Neural cell (in vitro differentiated cells): Measurements from ENCODE around the gene ARL2BP. TPM values are rescaled to one million over a fixed set of nuclear protein-coding genes. Genes with fewer than 3 reads are reported as not detected.

Source experiments
- H2AFZ ChIP-seq: fragments of 200-600, 300-800 bp; sonication (generic), shearing (Covaris generic); 2 replicates; pipeline ENCODE4 v1.6.0; 2014; ENCODE audit warnings: low read depth, mild to moderate bottlenecking, antibody characterized with exemption, low read length, moderate library complexity
- H3F3A ChIP-seq: fragments of 200-600 bp; shearing (Covaris generic); 2 replicates; pipeline ENCODE4 v1.6.1; 2016; ENCODE audit warnings: mild to moderate bottlenecking, moderate library complexity, mixed read lengths, antibody characterized with exemption, low read length; ENCODE audit not compliant: insufficient read depth, poor library complexity, severe bottlenecking
- H3K27ac ChIP-seq: fragments of 200-600, 300-800 bp; sonication (generic), shearing (Covaris generic); 2 replicates; pipeline ENCODE4 v1.5.1; 2014; ENCODE audit warnings: mild to moderate bottlenecking, low read length, moderate library complexity
- H3K27me3 ChIP-seq: fragments of 300-800, 200-600 bp; sonication (generic), shearing (Covaris generic); 2 replicates; pipeline ENCODE4 v1.6.0; 2014; ENCODE audit warnings: mild to moderate bottlenecking, low read depth, low read length, moderate library complexity; ENCODE audit not compliant: insufficient read depth
- H3K36me3 ChIP-seq: fragments of 300-800, 200-600 bp; sonication (generic), shearing (Covaris generic); 2 replicates; pipeline ENCODE4 v1.5.1; 2014; ENCODE audit warnings: mild to moderate bottlenecking, antibody characterized with exemption, low read length, moderate library complexity; ENCODE audit not compliant: insufficient read depth
- H3K4me2 ChIP-seq: fragments of 300-800, 200-600 bp; sonication (generic), shearing (Covaris generic); 2 replicates; pipeline ENCODE4 v1.6.0; 2014; ENCODE audit warnings: mild to moderate bottlenecking, low read length
- H3K4me3 ChIP-seq: fragments of 300-800, 200-600 bp; sonication (generic), shearing (Covaris generic); 2 replicates; pipeline ENCODE4 v1.5.1; 2014; ENCODE audit warnings: mild to moderate bottlenecking, low read length, moderate library complexity
- H3K79me2 ChIP-seq: fragments of 200-600 bp; shearing (Covaris generic); replicated peaks from 2 replicates; pipeline ENCODE4 v1.6.0; 2014; ENCODE audit warnings: mild to moderate bottlenecking, low read length, moderate library complexity; ENCODE audit not compliant: insufficient read depth
- H3K9ac ChIP-seq: fragments of 300-800, 200-600 bp; sonication (generic), shearing (Covaris generic); 2 replicates; pipeline ENCODE4 v1.6.1; 2016; ENCODE audit warnings: mild to moderate bottlenecking, low read length, mixed read lengths
- H3K9me2 ChIP-seq: fragments of 200-600 bp; shearing (Covaris generic); 2 replicates; pipeline ENCODE4 v1.6.1; 2016; ENCODE audit warnings: mild to moderate bottlenecking, low read length, mixed read lengths; ENCODE audit not compliant: insufficient read depth
- H3K9me3 ChIP-seq: fragments of 200-600, 300-800 bp; sonication (generic), shearing (Covaris generic); 2 replicates; pipeline ENCODE4 v1.6.1; 2016; ENCODE audit warnings: mild to moderate bottlenecking, mixed run types, low read length, moderate library complexity, mixed read lengths
- H4K20me1 ChIP-seq: fragments of 200-600 bp; shearing (Covaris generic); 2 replicates; pipeline ENCODE4 v1.6.1; 2016; ENCODE audit warnings: mild to moderate bottlenecking, mixed run types; ENCODE audit not compliant: insufficient read depth
- CTCF ChIP-seq: fragments of 450-650 bp; IDR thresholded peaks from 2 replicates; pipeline ENCODE4 v1.5.1; 2014; ENCODE audit warnings: antibody characterized with exemption, mild to moderate bottlenecking, moderate library complexity; ENCODE audit not compliant: poor library complexity, severe bottlenecking
- EP300 ChIP-seq: fragments of 450-650 bp; conservative IDR thresholded peaks from 2 replicates; pipeline ENCODE4 v1.6.1; 2014; ENCODE audit warnings: antibody characterized with exemption, mild to moderate bottlenecking, moderate library complexity; ENCODE audit not compliant: poor library complexity, severe bottlenecking
- EZH2 ChIP-seq: fragments of 200-600, 300-800 bp; shearing (Covaris generic), sonication (generic); IDR thresholded peaks from 2 replicates; pipeline ENCODE4 v1.6.1; 2014; ENCODE audit warnings: antibody characterized with exemption, low read length, borderline replicate concordance, mild to moderate bottlenecking; ENCODE audit not compliant: insufficient read depth, poor library complexity, severe bottlenecking
- MXI1 ChIP-seq: fragments of 450-650 bp; conservative IDR thresholded peaks from 2 replicates; pipeline ENCODE4 v1.6.1; 2014; ENCODE audit warnings: antibody characterized with exemption, mild to moderate bottlenecking; ENCODE audit not compliant: poor library complexity, severe bottlenecking
- RAD21 ChIP-seq: fragments of 450-650 bp; conservative IDR thresholded peaks from 2 replicates; pipeline ENCODE4 v1.6.1; 2014; ENCODE audit warnings: antibody characterized with exemption, mild to moderate bottlenecking, moderate library complexity
- REST ChIP-seq: IDR thresholded peaks from 2 replicates; pipeline ENCODE4 v1.6.1; 2012; ENCODE audit warnings: borderline replicate concordance
- TAF1 ChIP-seq: IDR thresholded peaks from 2 replicates; pipeline ENCODE4 v1.6.1; 2012; ENCODE audit warnings: low read depth
- polyA plus RNA-seq: library from polyadenylated mRNA; depleted of rRNA; stranded (reverse); fragments of >200 nt; gene quantifications from 2 replicates; pipeline ENCODE4 v1.2.3, GENCODE V29; 2014

ARL2BP gene
- polyA plus RNA-seq, 1 donor from 2014 or later, result 153 TPM

GRCh38 chr16:57284209-57284951, 39.3 kb downstream of the ARL2BP start, which contains the start of gene PLLP:
Gene PLLP, minus strand, starts transcription at chr16:57284672. Its CDS starts 132 bp downstream, at chr16:57284540.
- Histone ChIP-seq H3K27me3 (peaks cover 35% of the 10 kb centered on the region), H3K4me3 (peak within 1 kb of the TSS; percentile 69), H4K20me1 (no peaks in the 10 kb centered on the region), H3K9ac (peak within 1 kb of the TSS; percentile 20), H2AFZ (no peak within 1 kb of the TSS), H3F3A (no peaks in the 10 kb centered on the region), H3K79me2 (no peaks in the 10 kb centered on the region), H3K4me2 (peak within 1 kb of the TSS; percentile 10), H3K9me3 (no peaks in the 10 kb centered on the region), H3K36me3 (no peaks in the 10 kb centered on the region), H3K9me2 (no peaks in the 10 kb centered on the region), H3K27ac (no peak within 1 kb of the TSS)
- TF ChIP-seq RAD21 (no peak), CTCF (no peak), MXI1 (peak; percentile 54), EZH2 (no peak), TAF1 (no peak)

GRCh38 chr16:57284952-57285363, 39.9 kb downstream of the ARL2BP start:
- H3K27ac ChIP-seq, result no peak overlapping the region
- no peaks in the 10 kb centered on the region for H4K20me1 ChIP-seq
- peak overlapping the region; percentile 10 for H3K4me2 ChIP-seq
- H3F3A ChIP-seq, result no peaks in the 10 kb centered on the region
- no peaks in the 10 kb centered on the region for H3K79me2 ChIP-seq
- H3K9me2 ChIP-seq, result no peaks in the 10 kb centered on the region
- H3K9ac ChIP-seq, result peak overlapping the region; percentile 20
- peaks cover 35% of the 10 kb centered on the region for H3K27me3 ChIP-seq
- TF ChIP-seq EP300 (no peak), EZH2 (peak; percentile 36)
- no peaks in the 10 kb centered on the region for H3K9me3 ChIP-seq
- peak overlapping the region; percentile 69 for H3K4me3 ChIP-seq
- no peaks in the 10 kb centered on the region for H3K36me3 ChIP-seq
- no peak overlapping the region for H2AFZ ChIP-seq

DNA sequence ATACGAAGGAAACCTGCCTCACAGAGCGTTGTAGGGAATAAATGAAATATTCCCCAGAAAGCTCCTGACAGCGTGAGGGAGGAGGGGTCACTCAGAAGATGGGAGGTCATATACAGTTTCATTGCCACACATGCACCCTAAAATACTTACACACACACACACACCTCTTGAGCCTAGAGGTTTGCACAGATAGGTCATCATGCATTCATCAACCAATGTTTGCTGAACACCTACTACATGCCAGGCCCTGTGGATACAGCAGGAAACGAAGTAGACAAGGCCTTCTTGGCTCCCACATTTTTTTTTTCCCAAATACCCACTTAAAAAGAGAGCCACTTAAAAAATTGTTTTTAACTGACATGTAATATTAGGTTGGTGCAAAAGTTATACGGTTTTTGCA, 40.3 kb downstream of the ARL2BP start:
- H3K79me2 ChIP-seq, result no peaks in the 10 kb centered on the region
- no peaks in the 10 kb centered on the region for H3K9me2 ChIP-seq
- H3K4me3 ChIP-seq, result peak overlapping the region; percentile 69
- TF ChIP-seq REST, result no peak
- H3K36me3 ChIP-seq, result no peaks in the 10 kb centered on the region
- H3K27me3 ChIP-seq, result peaks cover 35% of the 10 kb centered on the region
- H3F3A ChIP-seq, result no peaks in the 10 kb centered on the region
- H3K9me3 ChIP-seq, result no peaks in the 10 kb centered on the region
- no peaks in the 10 kb centered on the region for H4K20me1 ChIP-seq
- H2AFZ ChIP-seq, result no peak overlapping the region
- no peak overlapping the region for H3K9ac ChIP-seq
- H3K27ac ChIP-seq, result no peak overlapping the region
- H3K4me2 ChIP-seq, result no peak overlapping the region
